KBM-7 (cell line): Measurements from ENCODE around the gene RHO.
"Not testable (repeated sequence)": the region's sequence is repeated elsewhere in the genome, so short reads cannot be mapped to it uniquely, and the experiment has no call there.

Experiments used
- DNase-seq: peaks from one replicate; pipeline ENCODE4 v3.0.0-alpha.2; 2015
- in situ Hi-C: fragments of 300-500 bp; cut with MboI; formaldehyde crosslinking; loops from 2 replicates; pipeline ENCODE4 v1.14.3; 2020; ENCODE audit warnings: low sequenced_read_pairs, low pct_unique_long_range_greater_than_20kb, mixed read lengths

The RHO gene

GRCh38 chr3:129536374-129536667, 7.9 kb downstream of the RHO start:
- DNase-seq, result no peak
- in situ Hi-C loops, result no loop called here

GRCh38 chr3:129536804-129537203, 8.4 kb downstream of the RHO start:
- no peak for DNase-seq
- in situ Hi-C loops, result no loop called here

DNA sequence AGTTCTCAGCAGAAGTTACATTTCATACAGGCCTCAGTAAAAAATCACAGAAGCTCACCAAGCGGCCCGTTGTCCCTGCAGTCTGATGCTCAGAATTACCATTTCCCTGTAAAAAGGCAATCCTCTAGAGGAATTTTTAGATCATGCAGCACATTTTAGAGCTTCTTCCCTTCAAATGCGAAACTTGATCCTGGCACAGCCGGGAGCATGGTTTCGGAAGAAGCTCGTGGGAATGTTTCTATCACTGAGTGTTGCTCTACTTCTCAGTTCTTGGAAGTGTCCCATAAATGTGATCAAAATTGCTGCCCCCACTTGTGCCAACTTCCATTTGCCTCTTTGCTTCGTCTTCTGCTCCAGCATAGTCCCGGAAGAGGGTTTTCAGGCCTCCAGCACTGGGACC, 10.8 kb downstream of the RHO start:
- in situ Hi-C loops, result no loop called here
- DNase-seq, result no peak

DNA sequence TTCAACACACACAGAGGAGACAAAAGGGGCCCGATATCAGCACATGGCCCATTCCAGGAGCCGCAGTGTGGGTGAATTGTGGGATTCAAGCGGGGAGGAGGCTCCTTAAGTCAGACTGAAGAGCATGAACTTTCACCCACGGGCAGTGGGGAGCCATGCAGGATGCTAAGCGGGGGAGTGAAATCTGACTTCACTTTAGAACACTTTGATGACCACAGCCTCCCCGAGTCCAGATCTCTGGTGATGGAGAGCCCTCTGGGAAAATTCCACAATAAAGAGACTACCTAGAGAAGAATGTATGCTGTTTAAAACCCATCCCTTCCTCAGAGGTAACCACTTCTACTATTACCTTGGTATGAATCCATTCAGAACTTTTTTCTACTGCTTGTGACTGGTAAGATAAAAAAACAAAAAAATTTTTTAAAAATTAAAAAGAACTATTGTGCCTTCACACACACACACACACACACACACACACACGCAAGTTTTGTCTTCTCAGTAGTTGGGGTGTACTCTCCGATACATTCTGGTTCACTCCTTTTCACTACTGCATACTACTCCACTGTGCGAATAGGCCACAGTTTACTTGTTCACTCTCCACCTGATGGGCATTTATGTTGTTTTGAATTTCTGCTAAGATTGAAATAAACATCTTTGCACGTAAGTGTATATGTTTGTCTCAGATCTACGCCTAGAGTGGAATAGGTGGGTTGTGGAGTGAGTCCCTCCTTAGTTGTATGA, 12.5 kb downstream of the RHO start:
- in situ Hi-C loops, result no loop called here

DNA sequence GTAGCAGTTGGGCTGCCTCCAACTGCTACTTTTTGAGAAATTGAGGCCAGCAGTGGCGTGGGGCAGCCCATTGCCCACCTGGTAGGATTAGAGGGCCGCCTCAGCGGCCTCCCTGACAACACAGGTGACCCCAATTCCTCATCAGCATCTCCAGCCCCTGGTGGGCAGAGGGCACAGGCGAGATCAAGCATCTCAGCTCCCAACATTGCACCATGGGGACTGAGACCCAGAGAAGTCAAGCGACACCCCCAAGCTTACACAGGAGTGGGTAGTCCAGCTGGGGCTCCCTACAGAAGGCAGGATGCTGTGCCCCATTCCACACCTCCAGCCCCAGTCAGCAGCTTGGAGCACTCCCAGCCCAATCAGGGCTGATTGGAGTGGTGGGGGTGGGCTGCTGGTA, 14.3 kb downstream of the RHO start:
- no peak for DNase-seq
- in situ Hi-C loops, result no loop called here

More for the DNA sequence above, 12.5 kb downstream of the RHO start:
- no peak for DNase-seq

GRCh38 chr3:129543156-129543790, 14.8 kb downstream of the RHO start, which contains the start of gene H1-8:
Gene H1-8 (plus strand): TSS chr3:129543175. CDS start chr3:129543219, 44 bp downstream.
- DNase-seq, result no peak
- in situ Hi-C loops, result no loop called here

DNA sequence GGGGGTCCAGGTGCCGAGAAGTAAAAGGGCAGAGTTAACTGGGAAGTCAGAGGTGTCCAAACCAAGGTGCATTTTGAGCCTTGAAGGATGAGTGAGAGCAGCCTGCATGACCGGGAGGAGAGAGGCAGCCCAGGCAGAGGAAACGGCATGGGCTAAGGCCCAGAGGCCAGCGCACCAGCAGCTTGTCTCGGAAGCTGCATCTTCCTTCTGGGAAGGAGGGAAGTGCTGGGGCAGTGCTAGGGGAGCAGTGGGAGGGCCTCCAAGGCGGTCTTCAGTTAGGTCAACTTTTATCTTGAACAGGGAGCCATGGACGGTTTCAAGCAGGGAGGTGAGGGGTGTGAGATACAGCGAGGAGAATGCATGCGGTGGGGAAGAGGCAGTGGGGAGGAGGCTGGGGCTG, 15.6 kb downstream of the RHO start:
- in situ Hi-C loops, result no loop called here
- DNase-seq, result no peak

- in situ Hi-C loops, DNase-seq: not testable (repeated sequence)
These were observed 17.5 kb downstream of the RHO start for GRCh38 chr3:129545951-129546350.

DNA sequence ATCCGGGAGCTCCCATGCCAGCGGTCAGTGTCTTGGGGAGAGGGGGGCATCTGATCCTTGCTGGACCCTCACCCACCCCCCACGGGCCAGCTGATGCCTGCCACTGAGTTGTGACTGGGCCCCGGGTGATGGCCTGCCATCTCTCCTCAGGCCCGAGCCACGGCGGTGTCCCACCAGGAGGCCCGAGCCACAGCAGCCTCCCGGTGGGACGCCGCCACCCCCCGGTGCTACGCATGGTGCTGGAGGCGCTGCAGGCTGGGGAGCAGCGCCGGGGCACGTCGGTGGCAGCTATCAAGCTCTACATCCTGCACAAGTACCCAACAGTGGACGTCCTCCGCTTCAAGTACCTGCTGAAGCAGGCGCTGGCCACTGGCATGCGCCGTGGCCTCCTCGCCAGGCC, 18.8 kb downstream of the RHO start:
- in situ Hi-C loops, result no loop called here
- no peak for DNase-seq

GRCh38 chr3:129548104-129548965, 19.9 kb downstream of the RHO start:
- no peak for DNase-seq
- in situ Hi-C loops, result no loop called here

GRCh38 chr3:129549006-129549800, 20.8 kb downstream of the RHO start:
- DNase-seq, result peak; percentile 26
- in situ Hi-C loops, result no loop called here

DNA sequence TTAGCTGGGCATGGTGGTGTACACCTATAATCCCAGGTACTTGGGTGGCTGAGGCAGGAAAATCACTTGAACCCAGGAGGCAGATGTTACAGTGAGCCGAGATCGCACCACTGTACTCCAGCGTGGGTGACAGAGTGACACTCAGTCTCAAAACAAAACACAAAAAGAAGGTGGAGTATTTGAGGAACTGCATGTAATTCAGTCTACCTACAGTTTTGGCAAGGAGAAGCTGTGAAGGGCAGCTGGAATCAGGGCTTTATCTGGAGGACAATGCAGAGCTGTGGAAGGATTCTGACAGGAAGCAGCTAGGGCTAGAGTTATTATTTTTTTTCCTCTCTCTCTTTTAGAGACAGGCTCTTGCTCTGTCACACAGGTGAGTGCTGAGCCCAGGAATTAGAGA, 21.4 kb downstream of the RHO start:
- in situ Hi-C loops, result no loop called here

GRCh38 chr3:129552287-129553050, 24.0 kb downstream of the RHO start:
- no peak for DNase-seq
- in situ Hi-C loops, result no loop called here

More for the DNA sequence above, 21.4 kb downstream of the RHO start:
- peak; percentile 20 for DNase-seq

- in situ Hi-C loops, result no loop called here
- no peak for DNase-seq
These were observed 24.7 kb downstream of the RHO start for GRCh38 chr3:129553171-129553570.

DNA sequence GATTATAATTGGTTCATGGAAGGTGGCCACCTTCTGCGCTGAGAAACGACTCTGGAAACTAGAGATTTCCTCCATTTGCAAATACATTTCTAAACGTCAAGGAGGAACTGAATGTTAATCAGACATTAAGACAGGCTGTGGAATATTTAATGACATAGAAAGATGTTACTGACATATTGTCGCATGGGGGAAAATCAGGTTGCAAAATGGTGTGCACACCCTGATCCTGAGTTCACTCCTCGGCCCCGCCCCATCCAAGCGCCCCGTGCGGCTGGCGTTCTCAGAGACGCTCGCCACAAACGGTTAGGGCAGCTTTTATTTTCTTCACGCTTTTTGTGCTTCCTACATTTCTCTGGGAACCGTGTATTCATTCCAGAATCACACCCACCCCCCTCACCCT, 25.3 kb downstream of the RHO start:
- no peak for DNase-seq
- in situ Hi-C loops, result no loop called here

GRCh38 chr3:129554356-129555152, 26.1 kb downstream of the RHO start:
- in situ Hi-C loops, result no loop called here
- no peak for DNase-seq

DNA sequence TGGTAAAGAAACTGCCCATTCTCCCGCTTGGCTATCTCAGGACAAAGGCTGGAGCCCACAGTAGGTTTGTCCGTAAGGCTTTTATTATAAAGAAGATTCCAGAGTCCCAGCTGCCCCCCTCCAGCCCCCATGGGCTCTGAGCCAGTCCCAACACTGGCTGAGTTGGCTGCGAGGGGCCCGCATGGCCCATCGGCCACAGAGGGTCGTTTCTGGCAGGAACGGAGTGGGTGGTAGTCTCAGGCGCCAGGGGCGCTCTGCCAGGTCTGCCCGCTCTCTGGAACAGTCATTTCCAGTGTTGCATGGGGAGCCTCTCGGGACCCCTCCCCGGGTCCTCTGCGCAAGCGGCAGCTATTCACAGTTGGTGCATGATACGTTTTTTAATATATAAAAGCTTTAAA, 26.7 kb downstream of the RHO start:
- in situ Hi-C loops, result no loop called here

More for the DNA sequence above, 26.7 kb downstream of the RHO start:
- DNase-seq, result no peak
